Measurements from ENCODE around the gene GABARAPL1. TPM values are rescaled to one million over a fixed set of nuclear protein-coding genes. Genes with fewer than 3 reads are reported as not detected.

Gene GABARAPL1
- total and polyA plus RNA-seq, 2 of the 13 experiments (the other 11 are each of a cell fraction or from before 2014, with no cell fraction given): 7.9 to 26.1 TPM

- intact Hi-C loops (cut with micrococcal nuclease; ENCODE audit: unreplicated experiment) (loop anchor here (2.0 kb wide), 1 partner anchor 516 kb away; no protein-coding TSS in a partner anchor), in situ Hi-C loops (cut with HindIII; ENCODE audit: extremely low pct_ligation_motif_present, low pct_unique_long_range_greater_than_20kb) (no loop called here)
- Histone ChIP-seq H2AFZ (ENCODE audit: low read length) (no peak overlapping the region), H3K36me3 (replicated peaks in 1 of 2; ENCODE audit: control insufficient read depth in 1 of 2, insufficient read depth in 2 of 2, low read length in 2 of 2) (no peaks in the 10 kb centered on the region), H3K9me3 (ENCODE audit: low read length) (peaks cover 20% of the 10 kb centered on the region; the same call in 1 of the 2 replicates), H3K4me3 (replicated peaks in 1 of 3; ENCODE audit: insufficient read depth in 1 of 3, low read depth in 2 of 3, low read length in 3 of 3) (no peak overlapping the region), H3K79me2 (ENCODE audit: insufficient read depth, low read length) (no peaks in the 10 kb centered on the region), H3K27me3 (ENCODE audit: control insufficient read depth in 1 of 2, insufficient read depth in 2 of 2, low read length in 2 of 2) (0 out of 5 replicates have a peak, but pooled peaks cover 0 to 1% of the 10 kb centered on the region in 2 experiments), H3K4me2 (ENCODE audit: low read depth, low read length) (no peak overlapping the region), H3K4me1 (ENCODE audit: insufficient read depth, low read length) (no peaks in the 10 kb centered on the region), H4K20me1 (ENCODE audit: insufficient read depth, low read length) (no peaks in the 10 kb centered on the region), H3K9ac (ENCODE audit: insufficient read depth, low read depth, low read length) (no peak overlapping the region), H3K27ac (ENCODE audit: extremely low read length, insufficient read depth, low read length) (no peak overlapping the region)
- ChIA-PET POLR2A (no interaction called here), CTCF (ENCODE audit: low intra/inter-chr PET ratio, low total read pairs) (no interaction called here)
- no peak for FAIRE-seq
- ATAC-seq: no peak
- DNase-seq (ENCODE audit: low spot score): no peak
- TF ChIP-seq ZNF101 (CRISPR knock-in tag; IDR thresholded peaks at IDR 0.05; ENCODE audit: borderline replicate concordance, low read depth): no peak
- no peak for TF ChIP-seq ZSCAN22 (CRISPR knock-in tag; IDR thresholded peaks at IDR 0.05)
- TF ChIP-seq EEA1 (CRISPR knock-in tag; IDR thresholded peaks at IDR 0.05; ENCODE audit: borderline replicate concordance): no peak
- BruUV-seq (replicated peaks): no TSS peak
Observed at GRCh38 chr12:10234562-10234961, 21.9 kb downstream of the GABARAPL1 start.

GRCh38 chr12:10235761-10236631, 23.3 kb downstream of the GABARAPL1 start:
- H3K27me3 ChIP-seq (ENCODE audit: control insufficient read depth in 1 of 2, insufficient read depth in 2 of 2, low read length in 2 of 2): 0 out of 5 replicates have a peak, but pooled peaks cover 0 to 1% of the 10 kb centered on the region in 2 experiments
- H3K4me1 ChIP-seq (ENCODE audit: insufficient read depth, low read length): no peaks in the 10 kb centered on the region
- no peak overlapping the region for H2AFZ ChIP-seq (ENCODE audit: low read length)
- H3K79me2 ChIP-seq (ENCODE audit: insufficient read depth, low read length): no peaks in the 10 kb centered on the region
- in situ Hi-C loops (cut with HindIII; ENCODE audit: extremely low pct_ligation_motif_present, low pct_unique_long_range_greater_than_20kb) (loop anchor here (5.0 kb wide), 2 partner anchors 326 to 436 kb away; partner anchors contain the start of gene STYK1), intact Hi-C loops (cut with micrococcal nuclease; ENCODE audit: unreplicated experiment) (loop anchor here (1.0 to 5.0 kb wide), 4 partner anchors 96 to 515 kb away; partner anchors contain the start of gene STYK1)
- DNase-seq (ENCODE audit: low spot score): peak; percentile 17
- POLR2A ChIA-PET: no interaction called here
- no peak overlapping the region for H3K4me3 ChIP-seq (replicated peaks in 1 of 3; ENCODE audit: insufficient read depth in 1 of 3, low read depth in 2 of 3, low read length in 3 of 3)
- CTCF ChIA-PET (ENCODE audit: low intra/inter-chr PET ratio, low total read pairs): interaction anchor here (0.7 to 2.3 kb wide), 6 partner anchors 96 to 514 kb away, joined by 3 to 25 read pairs (median 6); partner anchors contain the start of gene STYK1
- H3K4me2 ChIP-seq (ENCODE audit: low read depth, low read length): no peak overlapping the region
- H4K20me1 ChIP-seq (ENCODE audit: insufficient read depth, low read length): no peaks in the 10 kb centered on the region
- peak; percentile 67 for ATAC-seq
- WGBS (ENCODE audit: low lambda C conversion rate): 0% methylated on average over 4 of the region's 4 CpGs
- H3K36me3 ChIP-seq (replicated peaks in 1 of 2; ENCODE audit: control insufficient read depth in 1 of 2, insufficient read depth in 2 of 2, low read length in 2 of 2): no peaks in the 10 kb centered on the region
- BruUV-seq (replicated peaks): no TSS peak
- peak; percentile 76 for FAIRE-seq
- peaks cover 20% of the 10 kb centered on the region; the same call in 1 of the 2 replicates for H3K9me3 ChIP-seq (ENCODE audit: low read length)
- H3K27ac ChIP-seq (ENCODE audit: extremely low read length, insufficient read depth, low read length): no peak overlapping the region
- no peak overlapping the region for H3K9ac ChIP-seq (ENCODE audit: insufficient read depth, low read depth, low read length)
- TF ChIP-seq SMC3 (IDR thresholded peaks at IDR 0.05; ENCODE audit: low read length): peak; percentile 86
- no peak for TF ChIP-seq ZNF570 (CRISPR knock-in tag; IDR thresholded peaks at IDR 0.05; ENCODE audit: borderline replicate concordance)
- TF ChIP-seq ZNF75D (CRISPR knock-in tag; IDR thresholded peaks at IDR 0.05; ENCODE audit: borderline replicate concordance): no peak
- no peak for TF ChIP-seq KDM3A (CRISPR knock-in tag; IDR thresholded peaks at IDR 0.05; ENCODE audit: low read depth)
- TF ChIP-seq ARID3A (IDR thresholded peaks at IDR 0.05; ENCODE audit: low read depth, low read length): 0 out of 2 replicates have a peak, but pooled peaks have one; percentile 15
- no peak for TF ChIP-seq LCORL (IDR thresholded peaks at IDR 0.05)
- TF ChIP-seq LCORL (CRISPR knock-in tag; IDR thresholded peaks at IDR 0.05): no peak
- no peak for TF ChIP-seq KDM5B (CRISPR knock-in tag; IDR thresholded peaks at IDR 0.05; ENCODE audit: borderline replicate concordance)
- TF ChIP-seq UBTF (CRISPR knock-in tag; IDR thresholded peaks at IDR 0.05): no peak
